Measurements from ENCODE around the gene HLA-DMA. TPM values are rescaled to one million over a fixed set of nuclear protein-coding genes. Genes with fewer than 3 reads are reported as not detected.

Gene HLA-DMA
- total and polyA plus RNA-seq, 2 of the 13 experiments (the other 11 are each of a cell fraction or from before 2014, with no cell fraction given): 0.70 to 0.71 TPM

DNA sequence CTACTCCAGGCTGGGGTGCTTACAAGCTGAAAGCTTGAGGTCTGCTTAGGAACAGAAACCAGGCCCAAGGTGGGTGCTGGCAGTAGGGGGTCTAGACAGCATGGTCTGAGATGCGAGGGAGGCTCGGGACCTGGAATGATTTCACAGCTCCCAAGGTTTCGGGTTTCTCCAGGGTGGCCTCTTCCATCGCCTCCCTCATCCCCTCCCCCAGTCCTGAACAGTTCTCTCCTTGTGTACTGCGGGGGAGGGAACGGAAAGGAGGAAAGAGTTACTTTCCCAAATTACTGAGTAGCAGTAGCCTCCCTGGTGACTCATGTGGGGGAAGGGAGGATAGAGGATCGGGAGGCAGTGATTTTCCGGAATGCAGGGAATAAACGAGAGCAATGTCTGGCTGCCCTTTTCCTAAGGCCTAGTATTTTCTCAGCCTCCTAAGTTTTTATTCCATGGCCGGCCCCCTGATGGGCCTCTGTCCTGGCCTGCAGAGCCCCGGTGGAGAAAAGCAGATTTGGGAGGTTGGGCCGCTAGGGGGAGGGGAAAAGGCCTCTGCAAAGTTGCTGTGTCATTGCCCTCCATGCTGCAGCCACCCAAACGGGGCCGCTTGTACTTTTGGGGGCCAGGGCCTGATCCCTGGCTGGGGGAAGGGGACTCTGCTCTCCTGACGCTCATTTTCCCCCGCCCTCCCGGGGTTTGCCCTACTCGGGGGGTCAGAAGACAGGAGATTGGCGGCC, 17.0 kb upstream of the HLA-DMA start (continued):
- TF ChIP-seq ZNF572 (CRISPR knock-in tag; IDR thresholded peaks at IDR 0.05) (peak; percentile 31; the same call in 1 of the 2 replicates), ZNF24 (IDR thresholded peaks at IDR 0.05) (0 out of 2 replicates have a peak, but pooled peaks have one; percentile 12), ASH2L (IDR thresholded peaks at IDR 0.05; ENCODE audit: insufficient read length, low read depth, low read length) (peak; percentile 9), KDM4B (CRISPR knock-in tag; IDR thresholded peaks at IDR 0.05) (peak; percentile 6), RAD51 (IDR thresholded peaks at IDR 0.05; ENCODE audit: borderline replicate concordance) (no peak), ZFYVE20 (CRISPR knock-in tag; IDR thresholded peaks at IDR 0.05; ENCODE audit: borderline replicate concordance, low read depth) (0 out of 2 replicates have a peak, but pooled peaks have one; percentile 54), ZNF713 (CRISPR knock-in tag; IDR thresholded peaks at IDR 0.05) (0 out of 2 replicates have a peak, but pooled peaks have one; percentile 6), ZNF331 (CRISPR knock-in tag; IDR thresholded peaks at IDR 0.05) (peak; percentile 4), PITX1 (CRISPR knock-in tag; IDR thresholded peaks at IDR 0.05) (peak; percentile 54), ZNF790 (CRISPR knock-in tag; IDR thresholded peaks at IDR 0.05; ENCODE audit: borderline replicate concordance) (peak; percentile 86), GABPB1 (CRISPR knock-in tag; IDR thresholded peaks at IDR 0.05) (peak; percentile 33; the same call in 1 of the 2 replicates), SPEN (CRISPR knock-in tag; IDR thresholded peaks at IDR 0.05; ENCODE audit: low read depth) (peak; percentile 10), NR2F2 (IDR thresholded peaks at IDR 0.05; ENCODE audit: borderline replicate concordance, low read depth) (no peak), ZNF629 (CRISPR knock-in tag; conservative IDR thresholded peaks at IDR 0.05) (0 out of 2 replicates have a peak, but pooled peaks have one; percentile 39), ZNF292 (CRISPR knock-in tag; IDR thresholded peaks at IDR 0.05; ENCODE audit: borderline replicate concordance, low read depth) (no peak), SNAPC2 (CRISPR knock-in tag; IDR thresholded peaks at IDR 0.05) (peak; percentile 19; the same call in 1 of the 2 replicates), ARNT2 (CRISPR knock-in tag; IDR thresholded peaks at IDR 0.05; ENCODE audit: low read depth) (peak; percentile 64), ZKSCAN5 (CRISPR knock-in tag; IDR thresholded peaks at IDR 0.05) (no peak), HOXD1 (CRISPR knock-in tag; IDR thresholded peaks at IDR 0.05) (peak; percentile 66), SATB2 (CRISPR knock-in tag; IDR thresholded peaks at IDR 0.05) (0 out of 2 replicates have a peak, but pooled peaks have one; percentile 46)
- TF ChIP-seq, protein P1, sequence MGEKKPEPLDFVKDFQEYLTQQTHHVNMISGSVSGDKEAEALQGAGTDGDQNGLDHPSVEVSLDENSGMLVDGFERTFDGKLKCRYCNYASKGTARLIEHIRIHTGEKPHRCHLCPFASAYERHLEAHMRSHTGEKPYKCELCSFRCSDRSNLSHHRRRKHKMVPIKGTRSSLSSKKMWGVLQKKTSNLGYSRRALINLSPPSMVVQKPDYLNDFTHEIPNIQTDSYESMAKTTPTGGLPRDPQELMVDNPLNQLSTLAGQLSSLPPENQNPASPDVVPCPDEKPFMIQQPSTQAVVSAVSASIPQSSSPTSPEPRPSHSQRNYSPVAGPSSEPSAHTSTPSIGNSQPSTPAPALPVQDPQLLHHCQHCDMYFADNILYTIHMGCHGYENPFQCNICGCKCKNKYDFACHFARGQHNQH (CRISPR knock-in tag; IDR thresholded peaks at IDR 0.05): 0 out of 2 replicates have a peak, but pooled peaks have one; percentile 3
- TF ChIP-seq, protein P2, sequence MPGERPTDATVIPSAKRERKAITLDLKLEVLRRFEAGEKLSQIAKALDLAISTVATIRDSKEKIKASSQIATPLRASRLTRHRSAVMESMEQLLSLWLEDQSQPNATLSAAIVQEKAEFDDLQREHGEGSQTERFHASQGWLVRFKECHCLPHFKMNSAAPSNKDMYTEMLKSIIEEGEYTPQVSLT (CRISPR knock-in tag; IDR thresholded peaks at IDR 0.05; ENCODE audit: borderline replicate concordance, low read depth): no peak
- TF ChIP-seq, protein P3, sequence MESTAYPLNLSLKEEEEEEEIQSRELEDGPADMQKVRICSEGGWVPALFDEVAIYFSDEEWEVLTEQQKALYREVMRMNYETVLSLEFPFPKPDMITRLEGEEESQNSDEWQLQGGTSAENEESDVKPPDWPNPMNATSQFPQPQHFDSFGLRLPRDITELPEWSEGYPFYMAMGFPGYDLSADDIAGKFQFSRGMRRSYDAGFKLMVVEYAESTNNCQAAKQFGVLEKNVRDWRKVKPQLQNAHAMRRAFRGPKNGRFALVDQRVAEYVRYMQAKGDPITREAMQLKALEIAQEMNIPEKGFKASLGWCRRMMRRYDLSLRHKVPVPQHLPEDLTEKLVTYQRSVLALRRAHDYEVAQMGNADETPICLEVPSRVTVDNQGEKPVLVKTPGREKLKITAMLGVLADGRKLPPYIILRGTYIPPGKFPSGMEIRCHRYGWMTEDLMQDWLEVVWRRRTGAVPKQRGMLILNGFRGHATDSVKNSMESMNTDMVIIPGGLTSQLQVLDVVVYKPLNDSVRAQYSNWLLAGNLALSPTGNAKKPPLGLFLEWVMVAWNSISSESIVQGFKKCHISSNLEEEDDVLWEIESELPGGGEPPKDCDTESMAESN (CRISPR knock-in tag; conservative IDR thresholded peaks at IDR 0.05): peak; percentile 64
- TF ChIP-seq, protein P4, sequence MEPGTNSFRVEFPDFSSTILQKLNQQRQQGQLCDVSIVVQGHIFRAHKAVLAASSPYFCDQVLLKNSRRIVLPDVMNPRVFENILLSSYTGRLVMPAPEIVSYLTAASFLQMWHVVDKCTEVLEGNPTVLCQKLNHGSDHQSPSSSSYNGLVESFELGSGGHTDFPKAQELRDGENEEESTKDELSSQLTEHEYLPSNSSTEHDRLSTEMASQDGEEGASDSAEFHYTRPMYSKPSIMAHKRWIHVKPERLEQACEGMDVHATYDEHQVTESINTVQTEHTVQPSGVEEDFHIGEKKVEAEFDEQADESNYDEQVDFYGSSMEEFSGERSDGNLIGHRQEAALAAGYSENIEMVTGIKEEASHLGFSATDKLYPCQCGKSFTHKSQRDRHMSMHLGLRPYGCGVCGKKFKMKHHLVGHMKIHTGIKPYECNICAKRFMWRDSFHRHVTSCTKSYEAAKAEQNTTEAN (CRISPR knock-in tag; conservative IDR thresholded peaks at IDR 0.05): no peak
- TF ChIP-seq, protein P5, sequence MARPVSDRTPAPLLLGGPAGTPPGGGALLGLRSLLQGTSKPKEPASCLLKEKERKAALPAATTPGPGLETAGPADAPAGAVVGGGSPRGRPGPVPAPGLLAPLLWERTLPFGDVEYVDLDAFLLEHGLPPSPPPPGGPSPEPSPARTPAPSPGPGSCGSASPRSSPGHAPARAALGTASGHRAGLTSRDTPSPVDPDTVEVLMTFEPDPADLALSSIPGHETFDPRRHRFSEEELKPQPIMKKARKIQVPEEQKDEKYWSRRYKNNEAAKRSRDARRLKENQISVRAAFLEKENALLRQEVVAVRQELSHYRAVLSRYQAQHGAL (CRISPR knock-in tag; IDR thresholded peaks at IDR 0.05; ENCODE audit: not compliant biosample characterization): peak; percentile 32
